Esophagus squamous epithelium (tissue), 5 donors: ENCODE data around the gene PLEKHA5. TPM values are rescaled to one million over a fixed set of nuclear protein-coding genes. Genes with fewer than 3 reads are reported as not detected.

ENCODE experiments used
- DNase-seq: peaks from one replicate; lab custom pipeline; 2025; lab: John Stamatoyannopoulos, UW
- H3K27ac ChIP-seq, 4 donors: fragments of 200-600 bp; sonication (generic); one replicate each; pipeline ENCODE4 v1.5.1; 2016 to 2019; ENCODE audit warnings: mild to moderate bottlenecking in 1 of 4
- H3K27me3 ChIP-seq, 4 donors: fragments of 200-600 bp; sonication (generic); 1 replicate in 3 of 4; 2 replicates in 1 of 4; pipeline versions ENCODE4 v1.5.1 to v1.6.0; 2017 to 2021; ENCODE audit warnings: antibody characterized with exemption in 1 of 4
- H3K36me3 ChIP-seq, 3 donors: fragments of 200-600 bp; sonication (generic); one replicate each; pipeline ENCODE4 v1.5.1; 2016 to 2019
- H3K4me1 ChIP-seq, 3 donors: fragments of 200-600 bp; sonication (generic); one replicate each; pipeline ENCODE4 v1.5.1; 2017 to 2019
- H3K4me3 ChIP-seq, 4 donors: fragments of 200-600 bp; sonication (generic); 1 replicate in 3 of 4; 2 replicates in 1 of 4; pipeline ENCODE4 v1.5.1; 2016 to 2019; ENCODE audit warnings: mild to moderate bottlenecking in 2 of 4, moderate library complexity in 1 of 4
- H3K9me3 ChIP-seq, 3 donors: fragments of 200-600 bp; sonication (generic); one replicate each; pipeline ENCODE4 v1.5.1; 2016 to 2019
- POLR2A ChIP-seq, 4 donors: fragments of 450-650 bp; IDR thresholded peaks; one replicate each; pipeline ENCODE4 v1.6.1; 2017; ENCODE audit warnings: antibody characterized with exemption in 4 of 4, mild to moderate bottlenecking in 4 of 4, moderate library complexity in 3 of 4
- WGBS, 2 donors: methylation state at CpG; one replicate each; pipeline ENCODE4 v1.1.5; 2018; 5-methylcytosine and 5-hydroxymethylcytosine counted together
- intact Hi-C: fragments of 100-400 bp; cut with DNase I; formaldehyde crosslinking; loops from one replicate; pipeline ENCODE4 v1.15.0; 2022
- total RNA-seq, 4 donors: library from RNA; depleted of rRNA; stranded (reverse); fragments of >200 nt; gene quantifications; one replicate each; pipeline ENCODE4 v1.1.0, GENCODE V29; 2016
- TF ChIP-seq, protein P1 (sequence below), 6 experiments: fragments of 450-650 bp in 4 of 6; fragments of 200-600 bp in 2 of 6; sonication (generic) in 2 of 6; IDR thresholded peaks; one replicate each; pipeline ENCODE4 v1.5.1; 2016 to 2019; ENCODE audit warnings: antibody characterized with exemption in 6 of 6, mild to moderate bottlenecking in 4 of 6, moderate library complexity in 4 of 6
- donor health status: DM: yes; HTN: yes; CAD: no.

PLEKHA5 gene
- total RNA-seq, 4 donors from 2014 or later: 16.1 to 43.7 (median 29.3) TPM

DNA sequence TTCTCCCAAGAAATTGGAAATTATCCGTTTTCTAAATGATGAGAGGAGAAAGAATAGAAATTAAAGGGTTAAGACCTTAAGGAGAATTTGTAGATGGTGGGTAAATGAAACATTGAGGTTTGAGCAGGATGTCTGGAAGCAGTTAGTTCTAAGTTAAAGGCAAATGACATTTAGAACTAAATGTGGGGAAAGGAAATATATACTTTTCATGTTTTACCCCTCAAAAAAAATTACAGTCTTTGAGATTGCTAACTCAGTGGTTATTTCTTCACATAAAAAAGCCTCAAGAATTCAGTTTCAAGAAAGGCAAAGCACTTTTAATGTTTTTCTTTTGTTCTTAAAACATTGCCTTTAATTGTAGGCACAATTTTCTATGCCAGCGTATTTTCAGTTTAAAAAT, 114.0 kb downstream of the PLEKHA5 start:
- no peak for TF ChIP-seq POLR2A (IDR thresholded peaks at IDR 0.05)
- TF ChIP-seq, protein P1, sequence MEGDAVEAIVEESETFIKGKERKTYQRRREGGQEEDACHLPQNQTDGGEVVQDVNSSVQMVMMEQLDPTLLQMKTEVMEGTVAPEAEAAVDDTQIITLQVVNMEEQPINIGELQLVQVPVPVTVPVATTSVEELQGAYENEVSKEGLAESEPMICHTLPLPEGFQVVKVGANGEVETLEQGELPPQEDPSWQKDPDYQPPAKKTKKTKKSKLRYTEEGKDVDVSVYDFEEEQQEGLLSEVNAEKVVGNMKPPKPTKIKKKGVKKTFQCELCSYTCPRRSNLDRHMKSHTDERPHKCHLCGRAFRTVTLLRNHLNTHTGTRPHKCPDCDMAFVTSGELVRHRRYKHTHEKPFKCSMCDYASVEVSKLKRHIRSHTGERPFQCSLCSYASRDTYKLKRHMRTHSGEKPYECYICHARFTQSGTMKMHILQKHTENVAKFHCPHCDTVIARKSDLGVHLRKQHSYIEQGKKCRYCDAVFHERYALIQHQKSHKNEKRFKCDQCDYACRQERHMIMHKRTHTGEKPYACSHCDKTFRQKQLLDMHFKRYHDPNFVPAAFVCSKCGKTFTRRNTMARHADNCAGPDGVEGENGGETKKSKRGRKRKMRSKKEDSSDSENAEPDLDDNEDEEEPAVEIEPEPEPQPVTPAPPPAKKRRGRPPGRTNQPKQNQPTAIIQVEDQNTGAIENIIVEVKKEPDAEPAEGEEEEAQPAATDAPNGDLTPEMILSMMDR (IDR thresholded peaks at IDR 0.05): no peak
- Histone ChIP-seq H3K36me3 (no peaks in the 10 kb centered on the region), H3K4me3 (no peak overlapping the region), H3K4me1 (peaks cover 0 to 36% (median 0%) of the 10 kb centered on the region in 3 donors), H3K9me3 (no peaks in the 10 kb centered on the region), H3K27me3 (no peaks in the 10 kb centered on the region), H3K27ac (no peak overlapping the region)
- intact Hi-C loops: no loop called here
- WGBS, 2 donors: 66 to 88% methylated on average over 2 of the region's 2 CpGs
- no peak for DNase-seq

DNA sequence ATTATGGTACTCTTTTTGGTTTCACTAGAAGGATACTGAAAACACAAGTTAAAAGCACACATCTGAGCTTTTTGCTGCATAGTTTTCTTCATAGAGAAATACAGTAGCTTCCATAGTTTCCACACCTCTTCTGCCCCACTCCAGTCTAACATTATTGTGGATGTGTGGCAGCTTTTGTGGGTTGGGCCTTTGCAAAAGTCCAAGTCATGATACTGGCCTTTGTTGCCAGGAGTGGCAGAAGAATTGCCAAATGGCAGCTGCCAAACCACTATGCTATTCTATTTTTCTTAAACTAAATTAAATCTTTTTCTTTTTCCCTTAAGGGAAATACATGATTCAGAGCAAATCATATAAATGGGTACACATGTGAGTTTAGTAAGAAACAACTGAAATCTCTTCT, 114.8 kb downstream of the PLEKHA5 start:
- H3K4me1 ChIP-seq: peaks cover 0 to 29% (median 0%) of the 10 kb centered on the region in 3 donors
- no peaks in the 10 kb centered on the region for H3K36me3 ChIP-seq
- intact Hi-C loops: no loop called here
- H3K4me3 ChIP-seq: no peak overlapping the region
- TF ChIP-seq, protein P1 (IDR thresholded peaks at IDR 0.05): no peak
- TF ChIP-seq POLR2A (IDR thresholded peaks at IDR 0.05): no peak
- DNase-seq: no peak
- no peak overlapping the region for H3K27ac ChIP-seq
- no peaks in the 10 kb centered on the region for H3K27me3 ChIP-seq
- H3K9me3 ChIP-seq: no peaks in the 10 kb centered on the region

DNA sequence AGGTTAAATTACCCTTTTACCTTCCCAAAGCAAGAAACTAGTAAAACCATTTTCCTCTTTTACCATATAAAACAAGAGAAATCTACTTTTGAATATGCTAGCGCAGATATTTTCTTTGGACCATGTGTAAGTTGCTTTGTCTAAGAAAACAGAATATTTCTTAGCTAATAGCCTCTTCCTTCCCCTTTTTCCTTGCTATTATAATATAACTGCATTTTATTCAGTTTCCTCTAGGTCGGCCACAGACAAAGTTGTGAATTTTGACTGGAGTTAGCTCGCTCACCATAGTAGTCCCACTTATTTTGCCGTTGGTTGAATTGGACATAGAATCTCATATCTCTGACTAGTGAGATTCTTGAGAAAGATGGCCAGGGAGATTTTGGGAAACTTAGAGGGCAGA, 115.6 kb downstream of the PLEKHA5 start:
- Histone ChIP-seq H3K27ac (no peak overlapping the region), H3K9me3 (no peaks in the 10 kb centered on the region), H3K27me3 (no peaks in the 10 kb centered on the region), H3K4me1 (peaks cover 0 to 21% (median 0%) of the 10 kb centered on the region in 3 donors), H3K4me3 (no peak overlapping the region), H3K36me3 (no peaks in the 10 kb centered on the region)
- 61 to 87% methylated on average over 4 of the region's 4 CpGs for WGBS, 2 donors
- no peak for DNase-seq
- intact Hi-C loops: no loop called here
- TF ChIP-seq, protein P1 (IDR thresholded peaks at IDR 0.05): no peak
- no peak for TF ChIP-seq POLR2A (IDR thresholded peaks at IDR 0.05)

DNA sequence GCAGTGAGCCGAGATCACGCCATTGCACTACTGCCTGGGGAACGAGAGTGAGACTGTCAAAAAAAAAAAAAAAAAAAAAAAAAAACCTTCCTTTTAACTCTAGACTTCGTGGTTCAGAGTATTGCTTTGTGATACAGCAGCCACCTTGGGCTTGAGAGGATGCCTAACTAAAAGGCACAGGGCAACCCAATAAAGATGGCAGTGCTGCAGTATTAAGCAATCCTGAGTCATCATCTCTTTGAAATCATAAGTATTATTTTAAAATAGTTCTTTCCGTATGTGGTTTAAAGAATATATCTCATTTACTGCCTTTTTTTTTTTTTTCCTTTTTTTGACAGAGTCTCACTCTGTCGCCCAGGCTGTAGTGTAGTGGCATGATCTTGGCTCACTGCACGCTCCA, 116.1 kb downstream of the PLEKHA5 start:
- Histone ChIP-seq H3K36me3 (no peaks in the 10 kb centered on the region), H3K27ac (no peak overlapping the region), H3K9me3 (no peaks in the 10 kb centered on the region), H3K4me3 (no peak overlapping the region), H3K27me3 (no peaks in the 10 kb centered on the region), H3K4me1 (peaks cover 0 to 16% (median 0%) of the 10 kb centered on the region in 3 donors)
- intact Hi-C loops: no loop called here
- no peak for TF ChIP-seq POLR2A (IDR thresholded peaks at IDR 0.05)
- TF ChIP-seq, protein P1 (IDR thresholded peaks at IDR 0.05): no peak
- DNase-seq: no peak
- WGBS, 2 donors: 70 to 79% methylated on average over 4 to 7 of the region's 7 CpGs

DNA sequence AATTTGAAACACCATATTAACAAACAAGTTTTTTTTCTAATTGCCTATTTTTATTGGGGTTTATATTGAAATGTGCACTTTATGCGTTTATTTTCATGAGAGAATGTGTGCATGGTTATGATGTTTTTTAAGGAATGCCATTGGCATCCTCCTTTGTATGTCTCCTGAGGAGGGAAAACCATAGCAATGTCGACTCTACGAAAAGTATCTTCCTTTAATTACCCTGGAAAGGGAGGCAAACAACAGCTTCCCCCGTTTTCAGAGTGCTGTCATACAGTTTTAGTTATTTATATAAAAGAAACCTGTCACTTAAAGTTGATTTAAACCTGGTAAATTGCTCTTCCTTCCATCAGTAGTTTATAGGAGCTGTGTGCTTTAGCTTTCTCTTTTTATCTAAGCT, 117.4 kb downstream of the PLEKHA5 start:
- no peak overlapping the region for H3K4me3 ChIP-seq
- no peaks in the 10 kb centered on the region for H3K9me3 ChIP-seq
- H3K27ac ChIP-seq: no peak overlapping the region
- H3K27me3 ChIP-seq: no peaks in the 10 kb centered on the region
- 66 to 83% methylated on average over 4 of the region's 4 CpGs for WGBS, 2 donors
- TF ChIP-seq POLR2A (IDR thresholded peaks at IDR 0.05): no peak
- TF ChIP-seq, protein P1 (IDR thresholded peaks at IDR 0.05): no peak
- H3K36me3 ChIP-seq: no peaks in the 10 kb centered on the region
- no peak for DNase-seq
- intact Hi-C loops: no loop called here
- H3K4me1 ChIP-seq: peaks cover 0 to 16% (median 0%) of the 10 kb centered on the region in 3 donors
